SHP77 treated with DMSO at 0.1 percent for 48 hours (cell line): Measurements from ENCODE around the gene CYSTM1.
A peak's percentile ranks its signal among the peaks of the same experiment; 100 is the strongest.

Experiments used
- DNase-seq: peaks from one replicate; lab custom pipeline; 2025; lab: John Stamatoyannopoulos, UW

CYSTM1 gene

GRCh38 chr5:140174465-140175366, at the start of gene CYSTM1:
Gene CYSTM1, plus strand, starts transcription at chr5:140175188. Its CDS starts 19,278 bp downstream, at chr5:140194466.
- peak; percentile 95 for DNase-seq

GRCh38 chr5:140125637-140126036, 49.4 kb upstream of the CYSTM1 start, which contains the start of gene IGIP:
Gene IGIP, plus strand, starts transcription at chr5:140125937. Its CDS starts 2,540 bp downstream, at chr5:140128477.
- no peak for DNase-seq

GRCh38 chr5:140126315-140127012, 48.5 kb upstream of the CYSTM1 start:
- no peak for DNase-seq

GRCh38 chr5:140128376-140128775, 46.6 kb upstream of the CYSTM1 start:
- no peak for DNase-seq

GRCh38 chr5:140130949-140131733, 43.8 kb upstream of the CYSTM1 start:
- DNase-seq = no peak

- DNase-seq = no peak
Observed at GRCh38 chr5:140131967-140132409, 43.0 kb upstream of the CYSTM1 start.

- DNase-seq = no peak
Observed at GRCh38 chr5:140133514-140134167, 41.3 kb upstream of the CYSTM1 start.

- no peak for DNase-seq
Observed at GRCh38 chr5:140134277-140134935, 40.6 kb upstream of the CYSTM1 start.

- DNase-seq = no peak
Observed at GRCh38 chr5:140135127-140135526, 39.9 kb upstream of the CYSTM1 start.

GRCh38 chr5:140136624-140137023, 38.4 kb upstream of the CYSTM1 start:
- no peak for DNase-seq

- DNase-seq = no peak
Observed at GRCh38 chr5:140140435-140140834, 34.6 kb upstream of the CYSTM1 start.

GRCh38 chr5:140141241-140141640, 33.7 kb upstream of the CYSTM1 start:
- DNase-seq = no peak

GRCh38 chr5:140142246-140142645, 32.7 kb upstream of the CYSTM1 start:
- DNase-seq = no peak

GRCh38 chr5:140142856-140143255, 32.1 kb upstream of the CYSTM1 start:
- no peak for DNase-seq

GRCh38 chr5:140143521-140144258, 31.3 kb upstream of the CYSTM1 start:
- no peak for DNase-seq

- no peak for DNase-seq
Observed at GRCh38 chr5:140145256-140145655, 29.7 kb upstream of the CYSTM1 start.

GRCh38 chr5:140145818-140146522, 29.0 kb upstream of the CYSTM1 start:
- no peak for DNase-seq

- DNase-seq = no peak
Observed at GRCh38 chr5:140146523-140146842, 28.5 kb upstream of the CYSTM1 start.

- no peak for DNase-seq
Observed at GRCh38 chr5:140147460-140147859, 27.5 kb upstream of the CYSTM1 start.

GRCh38 chr5:140148508-140148907, 26.5 kb upstream of the CYSTM1 start:
- no peak for DNase-seq
